HG03060 (cell line): Measurements from ENCODE around the gene UQCC5.

Experiments used
- ATAC-seq: cut with Tn5 transposase; IDR thresholded peaks from one replicate; pipeline ENCODE4 v1.9.1; 2021; ENCODE audit warnings: low read depth, moderate number of reproducible peaks; ENCODE audit not compliant: unreplicated experiment

Gene UQCC5

DNA sequence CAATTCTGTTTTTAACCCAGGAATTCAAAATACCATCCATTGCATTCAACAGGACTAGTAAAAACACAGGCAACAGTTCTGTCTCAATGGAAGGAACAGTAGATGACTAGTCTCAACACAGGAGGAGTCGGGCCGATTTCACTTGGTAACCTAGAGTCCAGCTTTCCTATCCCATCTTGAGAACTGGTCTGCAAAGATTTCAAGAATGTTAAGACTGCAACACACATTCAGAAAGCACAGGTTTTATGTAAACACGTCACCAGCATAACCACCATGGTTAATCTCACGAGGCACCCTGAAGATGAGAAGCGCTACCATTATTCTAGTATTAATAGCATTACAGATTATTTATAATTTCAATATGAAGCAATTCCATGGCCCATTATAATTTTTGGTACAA, 22.0 kb downstream of the UQCC5 start:
- ATAC-seq: no peak

DNA sequence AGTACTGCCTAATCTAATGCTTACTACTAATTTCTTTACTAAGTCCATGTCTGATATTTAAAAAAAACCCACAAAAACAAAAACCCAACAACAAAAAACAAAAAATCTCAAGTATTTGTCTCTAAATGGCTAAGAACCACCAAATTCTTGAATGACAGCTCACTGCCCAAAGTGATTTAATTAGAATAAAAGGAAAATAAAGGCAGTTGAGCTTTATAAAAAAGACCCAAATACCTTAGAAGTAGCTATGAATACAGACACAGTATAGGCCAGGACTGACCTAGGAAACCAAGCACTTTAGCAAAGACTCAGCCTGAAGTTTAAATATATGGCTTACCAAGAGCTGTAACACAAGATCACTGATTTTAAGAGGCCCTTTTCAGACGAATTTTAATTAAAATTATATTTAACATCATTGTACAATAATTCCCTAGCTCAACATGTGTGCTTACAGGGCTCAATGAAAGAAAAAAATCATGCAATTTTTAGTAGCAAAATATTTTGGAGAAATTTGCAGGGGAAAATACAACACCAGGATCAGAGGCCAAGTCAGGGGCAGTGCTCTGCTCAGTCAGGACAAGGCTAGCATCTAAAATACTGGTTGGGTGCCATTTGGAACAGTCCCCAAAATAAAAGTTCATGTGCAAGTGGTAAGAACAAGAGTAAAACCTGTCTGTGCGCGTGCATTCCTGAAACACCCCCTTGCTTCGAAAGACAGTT, 24.8 kb downstream of the UQCC5 start:
- no peak for ATAC-seq

DNA sequence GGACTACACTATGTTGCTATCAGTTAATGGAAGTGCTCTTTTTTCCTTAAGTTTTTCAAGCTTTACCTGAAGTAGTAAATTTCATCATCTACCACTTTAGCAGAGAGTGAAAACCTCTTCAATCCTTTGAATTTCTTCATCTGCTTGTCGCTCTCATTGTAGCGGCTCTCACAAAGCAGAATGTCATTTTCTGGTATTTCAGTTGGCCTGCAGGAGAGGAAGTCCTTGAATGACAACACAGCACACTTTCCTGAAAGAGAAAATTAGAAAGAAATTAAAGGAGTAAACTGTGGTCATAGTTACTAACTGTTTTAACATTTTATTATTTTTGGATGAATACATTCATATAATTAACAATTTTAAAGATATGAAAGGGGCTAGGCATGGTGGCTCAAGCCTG, 27.6 kb downstream of the UQCC5 start:
- no peak for ATAC-seq

DNA sequence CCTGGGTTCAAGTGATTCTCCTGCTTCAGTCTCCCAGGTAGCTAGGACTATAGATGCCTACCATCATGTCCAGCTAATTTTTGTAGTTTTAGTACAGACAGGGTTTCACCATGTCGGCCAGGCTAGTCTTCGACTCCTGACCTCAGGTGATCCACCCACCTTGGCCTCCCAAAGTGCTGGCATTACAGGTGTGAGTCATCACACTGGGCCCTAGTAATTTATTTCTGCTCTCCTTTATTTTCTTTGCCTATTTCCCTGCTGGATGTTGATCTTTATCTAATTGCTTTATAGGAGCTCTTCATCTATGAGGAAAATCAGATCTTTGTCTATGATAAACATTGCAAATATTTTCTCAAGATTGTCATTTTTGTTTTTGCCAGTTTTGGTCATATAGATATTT, 31.7 kb downstream of the UQCC5 start:
- no peak for ATAC-seq

DNA sequence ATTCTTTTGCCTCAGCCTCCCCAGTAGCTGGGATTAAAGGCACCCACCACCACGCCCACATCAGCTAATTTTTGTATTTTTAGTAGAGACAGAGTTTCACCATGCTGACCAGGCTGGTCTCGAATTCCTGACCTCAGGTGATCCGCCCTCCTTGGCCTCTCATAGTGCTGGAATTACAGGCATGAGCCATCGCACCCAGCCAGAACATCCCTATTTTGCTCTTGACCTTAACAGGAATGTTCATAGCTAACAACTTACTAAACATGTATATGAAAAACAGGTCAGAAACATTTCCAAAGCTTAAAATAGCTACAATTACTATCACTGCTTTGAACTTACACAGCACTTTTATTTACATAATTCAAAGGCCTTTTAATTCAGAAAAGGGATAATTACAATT, 33.7 kb downstream of the UQCC5 start:
- no peak for ATAC-seq

DNA sequence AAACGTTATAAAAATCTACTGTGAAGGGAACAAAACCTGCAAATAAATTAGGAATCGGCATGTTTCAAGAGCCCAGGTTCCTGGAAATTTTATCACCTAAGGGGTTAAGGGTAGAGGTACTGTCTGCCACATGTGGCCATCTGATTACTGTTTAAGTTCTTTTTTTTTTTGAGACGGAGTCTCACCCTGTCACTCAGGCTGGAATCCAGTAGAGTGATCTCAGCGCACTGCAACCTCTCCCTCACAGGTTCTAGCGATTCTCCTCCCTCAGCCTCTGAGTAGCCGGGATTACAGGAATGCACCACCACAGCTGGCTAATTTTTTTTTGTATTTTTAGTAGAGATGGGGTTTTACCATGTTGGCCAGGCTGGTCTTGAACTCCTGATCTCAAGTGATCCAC, 35.8 kb downstream of the UQCC5 start:
- ATAC-seq: no peak

DNA sequence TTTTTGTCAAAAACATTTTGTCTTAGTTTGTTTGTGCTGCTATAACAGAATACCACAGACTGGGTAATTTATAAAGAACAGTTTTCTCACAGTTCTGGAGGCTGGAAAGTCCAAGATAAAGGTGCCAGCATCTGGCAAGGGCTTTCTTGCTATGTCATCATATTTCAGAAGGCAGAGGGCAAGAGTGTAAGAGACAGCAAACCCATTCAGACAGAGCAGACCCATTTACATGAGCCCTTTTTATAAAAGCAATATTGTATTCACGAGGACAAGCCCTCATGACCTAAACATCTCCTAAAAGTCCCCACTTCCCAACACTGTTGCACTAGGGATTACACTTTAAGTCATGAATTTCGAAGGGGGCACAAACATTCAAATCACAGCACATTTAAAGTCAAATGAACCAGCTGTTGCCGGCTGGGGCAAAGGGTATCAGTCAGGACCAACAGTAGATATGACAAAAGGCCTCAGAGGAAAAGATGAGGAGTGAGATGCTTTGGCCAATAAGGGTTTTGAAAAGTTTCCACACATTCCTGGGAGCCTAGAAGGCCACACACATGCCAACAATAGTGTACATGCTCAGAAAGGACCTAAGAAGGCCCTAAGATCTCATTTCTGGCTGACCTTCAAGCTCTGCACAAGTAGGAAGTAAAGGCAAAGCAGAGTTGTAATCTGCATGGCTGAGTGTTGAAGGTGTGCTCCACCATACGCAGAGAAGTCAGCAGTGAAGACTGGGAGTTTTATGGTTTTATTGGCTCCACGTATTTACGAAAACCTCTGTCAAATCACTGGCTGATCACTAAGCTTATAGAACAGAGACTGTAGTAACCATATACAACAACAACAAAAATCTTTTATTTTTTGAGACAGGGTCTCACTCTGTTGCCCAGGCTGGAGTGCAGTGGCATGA, 37.9 kb downstream of the UQCC5 start:
- no peak for ATAC-seq
